GM10266 (cell line): ENCODE results near the gene APBB2.

Source experiments
- DNase-seq: peaks from one replicate; pipeline ENCODE4 v3.0.0; 2012; ENCODE audit errors: extremely low spot score
- CTCF ChIP-seq: IDR thresholded peaks from 2 replicates; pipeline ENCODE4 v1.5.1; 2012; ENCODE audit warnings: mild to moderate bottlenecking, low read depth; ENCODE audit not compliant: control insufficient read depth, insufficient read depth; ENCODE audit errors: missing control alignments

The APBB2 gene

GRCh38 chr4:41143311-41144039 lies 70.9 kb downstream of the APBB2 start:
- TF ChIP-seq CTCF, result no peak
- no peak for DNase-seq

GRCh38 chr4:41142376-41143310 lies 71.7 kb downstream of the APBB2 start:
- no peak for DNase-seq
- TF ChIP-seq CTCF, result no peak

- TF ChIP-seq CTCF, result no peak
- DNase-seq, result no peak
Observed at GRCh38 chr4:41141900-41142299, 72.4 kb downstream of the APBB2 start.

- no peak for DNase-seq
- no peak for TF ChIP-seq CTCF
Observed at GRCh38 chr4:41140410-41140809, 73.9 kb downstream of the APBB2 start.

- TF ChIP-seq CTCF, result no peak
- no peak for DNase-seq
Observed at GRCh38 chr4:41137879-41138278, 76.5 kb downstream of the APBB2 start.

GRCh38 chr4:41136456-41136855 lies 77.9 kb downstream of the APBB2 start:
- no peak for TF ChIP-seq CTCF

GRCh38 chr4:41135801-41136200 lies 78.5 kb downstream of the APBB2 start:
- no peak for TF ChIP-seq CTCF
- no peak for DNase-seq

More at GRCh38 chr4:41136456-41136855, 77.9 kb downstream of the APBB2 start:
- no peak for DNase-seq
